ENCODE measurements around the gene LLGL1.

Gene LLGL1

GRCh38 chr17:18225121-18225641 lies at the start of gene LLGL1:
TSS of gene LLGL1 (plus strand) at chr17:18225635. CDS start at chr17:18225683, 48 bp downstream.
- peak; percentile 89 for DNase-seq (ENCODE audit: low spot score)

DNA sequence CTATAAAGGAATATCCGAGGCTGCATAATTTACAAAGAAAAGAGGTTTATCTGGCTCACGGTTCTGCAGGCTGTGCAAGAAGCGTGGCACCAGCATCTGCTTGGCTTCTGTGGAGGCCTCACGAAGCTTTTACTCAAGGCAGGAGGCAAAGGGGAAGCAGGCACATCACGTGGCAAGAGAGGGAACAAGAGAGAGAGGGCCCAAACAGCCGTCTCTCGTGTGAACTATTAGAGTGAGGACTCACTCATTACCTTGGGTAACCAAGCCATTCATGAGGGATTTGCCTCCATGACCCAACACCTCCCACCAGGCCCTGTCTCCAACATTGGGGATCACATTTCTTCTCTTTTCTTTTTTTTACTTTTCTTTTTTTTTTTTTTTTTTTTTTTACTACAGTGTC lies 49.3 kb upstream of the LLGL1 start:
- no peak for DNase-seq (ENCODE audit: low spot score)

- no peak for DNase-seq (ENCODE audit: low spot score)
These were observed 48.3 kb upstream of the LLGL1 start for GRCh38 chr17:18177133-18177532.

DNA sequence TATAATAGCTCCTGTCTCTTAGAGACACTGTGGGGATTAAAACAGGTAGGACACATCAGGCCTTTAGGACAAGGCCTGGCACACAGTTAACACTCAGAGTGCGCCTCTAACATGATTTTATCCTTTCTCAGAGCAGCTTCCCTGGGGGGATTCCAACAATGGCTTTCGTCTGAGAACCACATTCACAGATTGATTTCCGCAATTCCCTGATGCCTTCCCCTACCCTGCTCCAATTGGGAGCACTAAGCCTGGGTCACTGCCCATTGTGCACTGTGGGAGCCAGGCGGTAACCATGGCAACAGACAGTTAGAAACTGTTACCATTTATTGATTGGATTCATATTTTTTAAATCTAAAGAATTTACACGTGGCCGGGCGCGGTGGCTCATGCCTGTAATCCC lies 47.7 kb upstream of the LLGL1 start:
- DNase-seq (ENCODE audit: low spot score), result no peak

DNA sequence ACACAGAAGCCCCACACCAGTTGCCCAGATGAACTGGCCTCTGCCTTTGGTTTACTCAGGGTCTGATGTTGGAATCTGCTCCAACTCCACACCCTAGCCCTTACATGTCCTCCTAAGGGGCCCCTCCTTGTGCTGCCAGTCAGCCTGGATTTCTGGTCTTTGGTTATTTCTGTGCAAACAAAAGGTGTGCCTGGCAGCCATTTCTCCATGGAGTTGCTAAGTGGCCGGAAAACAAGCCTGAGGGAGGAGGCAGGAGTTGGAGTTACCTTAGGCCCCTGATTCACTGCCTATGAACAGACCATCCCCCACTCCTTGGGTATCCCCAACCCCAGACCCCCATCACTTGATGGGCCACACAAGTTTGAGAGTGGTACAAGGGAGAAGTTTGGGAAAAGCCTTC lies 46.2 kb upstream of the LLGL1 start:
- DNase-seq (ENCODE audit: low spot score), result no peak

GRCh38 chr17:18179804-18180203 lies 45.6 kb upstream of the LLGL1 start:
- no peak for DNase-seq (ENCODE audit: low spot score)

DNA sequence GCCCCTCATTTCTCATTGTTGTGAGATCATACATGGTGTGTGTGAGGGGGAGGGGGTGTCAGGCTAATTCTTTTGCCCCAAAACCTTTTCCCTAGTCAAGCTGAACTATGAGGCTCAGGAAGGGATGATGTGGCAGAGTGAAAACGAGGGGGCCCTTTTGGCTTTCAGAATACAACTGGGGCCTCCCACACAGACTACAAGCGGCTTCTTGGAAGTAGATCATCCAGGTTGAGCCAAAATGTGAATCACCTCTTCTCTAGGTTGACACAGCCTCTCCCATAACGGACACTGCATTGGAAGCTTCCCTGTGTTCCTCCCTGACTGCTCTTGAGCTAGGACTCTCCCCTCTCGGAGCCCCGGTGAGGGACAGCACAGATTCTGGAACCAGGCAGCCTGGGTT lies 44.1 kb upstream of the LLGL1 start:
- DNase-seq (ENCODE audit: low spot score), result no peak

- no peak for DNase-seq (ENCODE audit: low spot score)
These were observed 43.1 kb upstream of the LLGL1 start for GRCh38 chr17:18182110-18182977.

DNA sequence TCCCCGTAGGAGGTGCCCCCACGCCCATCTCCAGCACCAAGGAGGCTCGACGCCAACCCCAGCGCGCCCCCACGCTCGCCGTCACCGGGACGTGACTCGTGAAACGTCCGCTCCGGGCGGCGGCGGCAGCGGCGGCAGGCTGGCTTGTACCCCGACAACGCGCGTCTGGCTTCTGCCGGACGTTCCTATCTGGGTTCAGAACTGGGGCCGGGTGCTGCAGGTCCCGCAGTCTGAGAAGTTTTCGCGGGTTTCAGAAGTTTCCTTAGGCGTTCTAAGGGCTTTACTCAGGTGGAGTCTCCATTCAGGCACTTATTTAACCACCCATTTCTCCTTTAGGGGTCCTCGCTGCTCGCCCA lies 42.5 kb upstream of the LLGL1 start:
- peak; percentile 64 for DNase-seq (ENCODE audit: low spot score)

DNA sequence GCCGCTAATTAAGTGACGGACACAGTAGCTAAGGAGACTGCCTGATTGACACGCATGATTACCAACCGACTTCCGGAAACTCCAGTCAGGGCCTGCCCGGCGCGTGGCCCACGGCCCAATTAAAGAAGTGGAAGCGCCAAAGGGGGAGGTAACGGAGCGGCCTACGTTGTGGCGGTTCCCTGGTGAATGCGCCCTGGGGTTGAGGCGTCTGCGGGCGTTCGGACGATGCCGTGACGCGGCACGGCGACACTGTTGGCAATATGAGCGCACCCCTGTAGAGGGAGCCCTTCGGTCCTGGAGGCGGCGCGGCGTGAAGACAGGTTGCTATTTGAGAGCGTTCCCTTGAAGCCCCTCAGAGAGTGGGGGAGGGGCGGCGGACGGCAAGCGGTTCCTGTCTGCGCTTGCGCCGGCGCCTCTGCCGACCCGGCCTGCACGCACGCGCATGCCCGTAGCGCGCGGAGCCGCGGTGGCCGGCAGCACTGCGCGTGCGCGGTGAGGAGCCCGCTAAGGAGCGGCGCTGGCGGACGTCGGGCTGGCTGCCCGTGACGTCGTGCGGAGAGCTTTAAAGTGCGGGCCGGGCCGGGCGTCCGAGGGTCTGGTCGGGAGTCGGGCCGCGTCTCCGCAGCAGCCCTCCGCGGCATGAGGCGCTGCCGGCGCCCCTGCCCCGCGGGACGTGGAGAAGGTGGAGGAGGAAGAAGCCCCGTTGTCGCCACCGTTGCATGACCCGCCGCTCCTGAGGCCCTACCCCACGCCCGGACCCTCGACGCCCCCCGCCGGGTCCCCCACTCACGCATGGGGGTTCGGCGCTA lies 41.9 kb upstream of the LLGL1 start, which contains the start of gene ALKBH5:
Gene ALKBH5, plus strand, starts transcription at position 495 of the 809 bp plus-strand sequence. CDS start 416 bp downstream, outside the sequence.
- peak; percentile 99 for DNase-seq (ENCODE audit: low spot score)

- peak; percentile 39 for DNase-seq (ENCODE audit: low spot score)
These were observed 41.0 kb upstream of the LLGL1 start for GRCh38 chr17:18184143-18185031.

DNA sequence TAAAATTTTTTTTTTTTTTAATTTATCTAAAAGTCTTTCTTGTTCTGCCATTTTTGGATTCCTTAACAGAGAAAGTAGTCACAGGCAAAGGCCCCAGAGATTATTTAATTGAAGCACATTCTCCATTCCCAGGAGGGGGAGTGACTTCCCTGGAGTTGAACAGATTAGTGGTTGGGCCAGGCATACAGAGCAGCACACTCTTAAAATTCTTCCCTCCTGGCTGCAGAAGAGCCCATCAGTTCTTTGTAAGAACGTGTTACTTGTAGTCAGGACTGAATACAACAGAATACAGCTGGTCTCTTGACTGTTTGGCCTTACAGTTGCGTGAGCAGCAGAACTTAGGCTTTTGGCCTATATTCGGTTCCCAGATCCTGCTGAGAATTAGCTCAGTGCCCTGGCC lies 40.0 kb upstream of the LLGL1 start:
- DNase-seq (ENCODE audit: low spot score), result no peak

- DNase-seq (ENCODE audit: low spot score), result no peak
These were observed 39.4 kb upstream of the LLGL1 start for GRCh38 chr17:18185832-18186626.

DNA sequence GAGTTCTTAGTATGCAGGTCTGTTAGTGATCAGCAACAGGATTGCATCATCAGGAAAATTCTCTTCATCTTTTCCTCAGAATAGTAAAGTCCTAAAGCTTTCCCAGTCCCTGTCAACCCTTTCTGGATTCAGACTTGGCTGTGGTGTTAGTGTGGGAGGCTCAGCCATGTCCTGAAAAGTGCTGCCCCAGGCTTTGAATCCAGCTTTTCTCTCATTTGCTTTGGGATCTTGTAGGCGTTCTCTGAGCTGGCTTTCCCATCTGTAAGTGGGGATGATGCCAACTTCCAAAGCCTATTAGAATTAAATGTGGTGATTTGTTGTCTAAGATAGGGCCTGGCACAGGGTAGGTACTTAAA lies 38.8 kb upstream of the LLGL1 start:
- no peak for DNase-seq (ENCODE audit: low spot score)

GRCh38 chr17:18187226-18187625 lies 38.2 kb upstream of the LLGL1 start:
- no peak for DNase-seq (ENCODE audit: low spot score)

- no peak for DNase-seq (ENCODE audit: low spot score)
These were observed 37.3 kb upstream of the LLGL1 start for GRCh38 chr17:18187821-18188761.

- DNase-seq (ENCODE audit: low spot score), result no peak
These were observed 34.7 kb upstream of the LLGL1 start for GRCh38 chr17:18190628-18191235.

- no peak for DNase-seq (ENCODE audit: low spot score)
These were observed 34.2 kb upstream of the LLGL1 start for GRCh38 chr17:18191236-18191667.

GRCh38 chr17:18191967-18192366 lies 33.5 kb upstream of the LLGL1 start:
- DNase-seq (ENCODE audit: low spot score), result no peak
